K562 treated with DMSO at 1 percent for 12 hours (cell line): ENCODE measurements around the gene DUSP12. TPM values are rescaled to one million over a fixed set of nuclear protein-coding genes. Genes with fewer than 3 reads are reported as not detected.

Experiments
- total RNA-seq: library from RNA; unstranded; fragments of 300-600 nt; gene quantifications from 2 replicates; pipeline ENCODE4 v1.2.3, GENCODE V29; 2022; ENCODE audit not compliant: insufficient read depth

Gene DUSP12
- 44.2 and 45.4 TPM in 2 replicates for total RNA-seq

GRCh38 chr1:161749509-161750407 lies at the start of gene DUSP12:
Gene DUSP12, plus strand, starts transcription at chr1:161749786. Its CDS starts 16 bp downstream, at chr1:161749802.

GRCh38 chr1:161706482-161707347 lies 42.9 kb upstream of the DUSP12 start, which contains the start of gene FCRLA:
Gene FCRLA, plus strand, starts transcription at chr1:161707229. Its CDS starts 36 bp downstream, at chr1:161707265.

GRCh38 chr1:161720956-161721737 lies 28.4 kb upstream of the DUSP12 start, which contains the start of gene FCRLB:
Gene FCRLB, plus strand, starts transcription at chr1:161721544. Its CDS starts 1,129 bp downstream, at chr1:161722673.

GRCh38 chr1:161766102-161766981 lies 16.8 kb downstream of the DUSP12 start, which contains the start of gene ATF6:
Gene ATF6, plus strand, starts transcription at chr1:161766320. Its CDS starts 41 bp downstream, at chr1:161766361.

Other genes starting within 250 kb of the DUSP12 start
- gene FCGR2A, start 244.3 kb upstream of the DUSP12 start, total RNA-seq, result 45.8 and 91.4 TPM in 2 replicates
- 8.4 and 11.5 TPM in 2 replicates for gene HSPA6, start 225.2 kb upstream of the DUSP12 start, total RNA-seq
- gene FCGR3A, start 200.0 kb upstream of the DUSP12 start, total RNA-seq, result not detected in 2 replicates
- 0.32 TPM in 1 of 2 replicates, not detected in the other for gene FCGR3B, start 118.6 kb upstream of the DUSP12 start, total RNA-seq
- gene FCGR2B, start 86.6 kb upstream of the DUSP12 start, total RNA-seq, result 8.8 and 15.3 TPM in 2 replicates
- gene FCRLA, start 42.6 kb upstream of the DUSP12 start, total RNA-seq, result 8.9 and 12.0 TPM in 2 replicates
- 1.6 and 2.7 TPM in 2 replicates for gene FCRLB, start 28.2 kb upstream of the DUSP12 start, total RNA-seq
- gene ATF6, start 16.5 kb downstream of the DUSP12 start, total RNA-seq, result 8.7 and 29.0 TPM in 2 replicates